GM18505 (cell line): ENCODE measurements around the gene EBLN1.

Source experiments
- ATAC-seq: cut with Tn5 transposase; IDR thresholded peaks from one replicate; pipeline ENCODE4 v1.9.1; 2021; ENCODE audit not compliant: unreplicated experiment
- POLR2A ChIP-seq: IDR thresholded peaks from 4 replicates; pipeline ENCODE4 v1.6.1; 2011; ENCODE audit warnings: borderline replicate concordance; ENCODE audit not compliant: insufficient read depth, insufficient read length; ENCODE audit errors: extremely low read depth

The EBLN1 gene

DNA sequence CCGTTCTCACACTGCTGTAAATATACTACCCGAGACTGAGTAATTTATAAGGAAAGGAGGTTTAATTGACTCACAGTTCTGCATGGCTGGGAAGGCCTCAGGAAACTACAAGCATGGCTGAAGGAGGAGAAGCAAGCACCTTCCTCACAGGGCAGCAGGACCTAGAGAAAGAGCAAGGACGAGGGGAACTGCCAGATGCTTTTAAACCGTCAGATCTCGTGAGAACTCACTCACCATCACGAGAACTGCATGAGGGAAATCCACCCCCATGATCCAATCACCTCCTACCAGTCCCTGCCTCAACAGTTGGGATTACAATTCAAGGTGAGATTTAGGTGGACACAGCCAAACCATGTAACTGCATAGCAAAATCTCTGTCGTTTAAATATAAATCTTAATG lies at the start of gene EBLN1:
EBLN1 (minus strand) TSS at position 174 of the 400 bp plus-strand sequence. CDS start 8,032 bp downstream, outside the sequence.
- no peak for TF ChIP-seq POLR2A
- ATAC-seq: no peak

DNA sequence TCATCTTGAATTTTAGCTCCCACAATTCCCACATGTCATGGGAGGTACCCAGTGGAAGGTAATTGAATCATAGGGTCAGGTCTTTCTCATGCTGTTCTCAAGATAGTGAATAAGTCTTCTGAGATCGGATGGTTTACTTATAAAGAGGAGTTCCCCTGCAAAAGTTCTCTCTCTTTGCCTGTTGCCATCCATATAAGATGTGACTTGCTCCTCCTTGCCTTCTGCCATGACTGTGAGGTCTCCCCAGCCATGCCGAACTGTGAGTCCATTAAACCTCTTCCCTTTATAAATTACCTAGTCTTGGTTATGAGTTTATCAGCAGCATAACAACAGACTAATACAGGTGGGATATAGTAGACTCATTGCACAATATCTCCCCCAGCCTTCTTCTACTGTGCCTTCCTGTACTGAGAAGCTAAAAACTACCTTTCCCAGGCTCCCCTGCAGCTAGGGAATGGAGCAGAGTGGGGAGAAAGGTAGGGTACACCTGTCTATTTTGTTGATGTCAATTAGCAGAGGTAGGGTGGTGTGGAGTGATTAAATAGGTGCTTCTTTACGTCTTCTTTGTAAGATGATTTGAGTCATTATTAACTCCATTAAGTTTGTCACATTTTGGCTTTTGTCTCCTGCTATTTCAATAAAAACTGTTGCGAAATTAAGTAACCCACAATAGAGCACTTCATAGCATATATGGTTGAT lies 48.2 kb upstream of the EBLN1 start:
- ATAC-seq: no peak
- TF ChIP-seq POLR2A: no peak

DNA sequence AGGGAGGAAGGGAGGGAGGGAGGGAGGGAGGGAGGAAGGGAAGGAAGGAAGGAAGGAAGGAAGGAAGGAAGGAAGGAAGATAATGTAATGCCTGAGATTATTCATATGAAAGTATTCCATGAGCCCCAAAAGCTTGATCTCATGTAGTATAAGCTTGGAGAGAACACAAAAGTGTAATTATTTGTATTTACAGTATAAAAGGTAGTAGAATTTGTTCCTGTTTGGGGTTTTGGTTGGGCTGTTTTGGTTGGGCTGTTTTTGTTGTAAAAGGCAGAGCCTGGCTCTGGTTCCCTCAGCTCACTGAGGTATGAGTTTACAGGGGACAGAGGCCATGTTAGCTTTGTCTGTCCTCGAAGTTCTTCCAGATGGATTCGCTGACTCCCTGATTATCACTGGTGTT lies 45.3 kb upstream of the EBLN1 start:
- ATAC-seq: no peak
- no peak for TF ChIP-seq POLR2A

DNA sequence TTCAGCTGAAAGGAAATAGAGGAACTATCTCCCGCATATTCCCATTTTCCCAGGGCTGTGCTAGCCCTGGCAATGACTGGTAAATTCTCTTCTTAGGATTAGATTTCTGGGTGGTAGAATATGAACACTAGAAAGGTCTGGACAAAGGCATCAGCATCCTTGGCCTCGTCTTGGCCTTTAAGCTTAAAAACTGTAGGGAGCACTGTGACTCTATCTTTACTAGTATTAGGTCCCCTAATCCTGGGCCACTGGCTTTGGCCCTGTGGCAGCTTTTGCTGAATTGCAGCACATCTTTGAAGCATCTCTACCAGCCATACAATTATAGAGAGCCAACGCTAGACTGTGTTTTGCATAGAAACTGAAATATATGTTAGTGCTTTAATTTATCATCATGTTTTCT lies 41.5 kb upstream of the EBLN1 start:
- no peak for ATAC-seq
- no peak for TF ChIP-seq POLR2A

DNA sequence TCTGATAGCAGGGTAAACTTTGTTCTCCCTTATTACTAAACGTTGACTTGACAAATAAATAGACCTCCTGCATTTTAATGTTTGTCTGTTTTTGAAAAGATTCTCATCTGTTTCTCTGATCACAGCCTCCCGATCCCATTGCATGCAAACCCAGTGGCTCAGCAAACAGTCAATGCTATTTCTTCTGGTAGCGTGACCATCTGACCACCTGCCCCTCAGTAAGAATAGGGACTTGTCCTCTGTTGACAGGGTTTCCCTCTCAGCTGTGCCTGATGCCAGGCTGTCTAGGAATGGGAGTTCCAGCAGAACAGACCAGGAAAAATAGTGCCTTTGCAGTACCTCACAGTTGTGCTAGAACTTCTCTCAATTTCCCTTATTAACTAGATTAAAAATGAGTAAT lies 40.7 kb upstream of the EBLN1 start:
- no peak for ATAC-seq
- TF ChIP-seq POLR2A: no peak

DNA sequence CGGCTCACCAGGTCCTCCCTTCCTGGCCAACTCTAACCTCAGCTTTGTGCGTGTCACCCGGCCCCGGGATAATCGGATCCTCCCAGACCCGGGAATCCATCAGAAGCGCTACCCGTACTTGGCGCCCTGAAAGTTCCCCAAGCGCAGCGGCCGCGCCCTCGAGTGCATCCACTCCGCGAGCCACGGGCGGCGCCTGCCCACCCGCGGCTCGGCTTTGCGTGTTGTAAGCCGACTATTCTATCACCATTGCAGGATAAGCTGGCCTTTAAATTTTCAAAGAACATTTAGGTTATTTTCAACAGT lies 35.7 kb upstream of the EBLN1 start:
- no peak for ATAC-seq

DNA sequence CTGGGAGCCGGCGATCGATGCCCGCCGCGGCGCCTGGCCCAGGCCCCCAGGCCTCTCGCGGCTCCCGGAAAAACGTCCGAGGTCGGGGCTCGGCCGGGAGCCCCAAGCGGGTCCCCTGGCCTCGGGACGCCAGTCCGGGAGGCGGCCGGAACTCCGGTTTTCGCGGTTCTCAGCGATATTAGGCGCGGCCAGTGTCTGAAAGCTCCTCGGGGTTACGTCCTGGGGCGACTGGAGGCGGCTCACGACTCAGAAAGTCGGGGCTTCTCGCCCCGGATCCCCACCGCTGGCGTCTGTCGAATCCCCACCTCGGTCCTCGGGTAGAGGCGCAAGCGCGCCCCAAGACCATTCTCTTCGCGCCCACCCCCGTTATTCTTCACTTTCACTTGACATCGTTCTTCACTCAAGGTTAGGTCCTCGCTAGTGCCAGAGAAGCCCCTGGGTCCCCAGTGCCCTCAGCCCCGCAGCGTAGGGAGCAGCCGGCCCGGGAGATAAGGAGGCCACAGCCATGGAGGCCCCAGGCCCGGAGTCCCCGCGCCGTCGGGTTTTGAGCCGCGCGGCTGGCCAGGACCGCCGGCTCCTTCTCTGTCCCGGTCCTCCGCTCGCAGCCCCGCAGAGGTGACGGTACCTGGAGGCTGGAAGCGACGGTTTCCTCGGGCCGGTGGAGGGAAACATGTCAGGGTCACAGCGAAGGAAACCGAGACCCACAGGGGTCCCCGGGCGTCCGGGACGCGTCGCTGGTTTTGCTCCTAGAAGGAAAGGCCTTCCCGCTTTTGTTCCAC lies 35.2 kb upstream of the EBLN1 start:
- ATAC-seq: peak; percentile 44

More for the DNA sequence above, 35.7 kb upstream of the EBLN1 start:
- no peak for TF ChIP-seq POLR2A

DNA sequence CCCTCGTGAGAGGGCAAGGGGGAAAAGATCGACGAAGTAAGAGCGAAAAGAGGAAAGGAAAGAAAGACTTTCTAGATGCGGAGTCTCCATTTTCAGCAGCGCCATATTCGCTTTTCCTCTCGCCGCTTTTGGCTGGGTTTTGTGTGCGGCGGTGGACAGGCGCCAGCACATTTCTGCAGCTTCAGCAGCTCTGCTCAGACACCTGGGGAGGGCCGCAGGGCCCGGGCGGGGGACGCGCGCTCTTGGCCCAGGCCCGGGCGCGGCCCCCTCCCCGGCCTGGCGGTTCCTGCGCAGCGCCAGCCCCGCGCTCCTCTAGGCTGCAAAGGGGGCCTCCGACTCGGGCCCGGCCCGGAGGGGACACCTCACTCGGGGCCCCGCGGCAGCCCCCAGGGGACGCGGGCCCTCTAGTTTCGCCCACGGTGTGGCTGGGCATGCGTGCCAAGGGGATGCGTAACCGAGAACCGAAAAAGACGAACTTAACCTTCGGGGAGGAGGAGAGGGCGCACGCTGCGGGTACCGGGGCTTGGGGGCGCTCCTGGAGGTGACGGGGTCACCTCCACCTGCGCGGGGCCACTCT lies 34.5 kb upstream of the EBLN1 start:
- TF ChIP-seq POLR2A: peak; percentile 68
- ATAC-seq: peak; percentile 49

More for the DNA sequence above, 35.2 kb upstream of the EBLN1 start:
- no peak for TF ChIP-seq POLR2A

DNA sequence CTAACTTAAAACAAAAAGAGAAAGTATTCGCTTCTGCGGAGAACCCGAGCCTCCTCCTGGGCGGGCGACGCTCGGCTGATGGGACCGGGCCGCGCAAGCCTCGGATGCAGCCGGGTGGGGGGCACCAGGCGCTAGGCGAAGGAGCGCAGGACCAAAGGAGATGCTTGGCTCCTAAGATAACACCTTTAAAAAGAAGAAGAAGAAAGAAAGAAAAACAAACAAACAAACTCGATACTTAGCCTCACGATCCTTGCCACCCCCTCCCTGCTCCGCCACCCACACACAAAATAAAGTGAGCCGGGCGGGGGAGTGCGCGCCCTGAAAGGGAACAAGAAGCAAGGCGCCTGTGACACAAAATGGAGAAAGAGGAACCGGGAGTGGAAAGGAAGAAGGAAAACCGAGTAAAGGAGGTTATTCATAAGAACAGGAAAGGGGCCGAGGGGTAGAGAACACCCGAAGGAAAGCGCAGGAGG lies 34.0 kb upstream of the EBLN1 start:
- peak; percentile 74 for TF ChIP-seq POLR2A
- peak; percentile 46 for ATAC-seq

DNA sequence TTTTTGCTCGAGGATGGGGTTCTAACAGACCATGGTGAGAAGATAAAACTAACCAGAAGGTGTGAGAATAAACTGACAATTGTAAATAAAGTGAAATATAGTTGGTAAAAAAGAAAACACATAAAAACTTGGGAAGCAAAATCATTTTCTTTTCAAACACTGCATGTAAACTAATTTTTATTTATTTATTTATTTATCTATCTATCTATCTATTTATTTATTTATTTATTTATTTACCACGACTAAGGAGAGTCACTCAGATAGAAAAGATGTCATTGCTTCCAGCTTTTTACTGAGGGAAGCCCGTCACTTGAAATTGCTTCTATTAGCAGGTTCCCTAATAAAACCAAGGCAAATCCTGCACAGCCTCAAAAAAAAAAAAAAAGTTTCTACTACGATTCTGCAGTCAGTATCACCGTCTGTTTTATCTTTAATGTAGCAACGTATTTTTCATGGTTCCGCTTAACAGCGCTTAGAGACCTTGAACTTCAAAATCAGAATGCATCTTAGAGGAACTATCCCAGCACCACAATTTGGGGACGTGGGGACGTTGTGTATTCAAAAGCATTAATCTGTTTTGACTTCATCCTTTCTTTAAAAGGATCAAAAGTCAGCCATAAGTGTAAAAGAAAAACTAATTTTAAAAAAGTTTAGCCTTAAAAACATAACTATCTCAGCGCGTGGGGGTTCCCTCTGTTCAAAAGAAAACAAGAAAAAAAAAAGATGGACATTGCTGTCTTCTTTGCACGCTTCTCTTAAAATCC lies 33.3 kb upstream of the EBLN1 start:
- TF ChIP-seq POLR2A: no peak
- no peak for ATAC-seq

DNA sequence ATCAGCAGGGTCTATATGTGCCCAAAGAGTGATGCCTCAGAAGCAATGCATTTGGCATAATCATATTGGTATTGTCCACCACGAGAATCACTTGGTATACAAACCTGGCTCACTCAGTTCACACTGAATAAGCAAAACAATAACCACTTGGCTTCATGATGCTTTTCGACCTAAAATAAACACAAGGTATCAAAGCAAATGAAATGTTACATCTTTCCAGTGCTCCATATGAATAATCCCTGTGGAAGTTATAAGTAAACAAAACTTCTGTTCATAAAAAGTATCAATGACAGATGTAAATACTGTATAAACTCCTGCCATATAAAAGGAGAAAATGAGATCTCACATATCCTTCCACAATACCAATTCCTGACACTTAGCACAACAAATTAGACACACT lies 29.8 kb upstream of the EBLN1 start:
- TF ChIP-seq POLR2A: no peak
- ATAC-seq: no peak

DNA sequence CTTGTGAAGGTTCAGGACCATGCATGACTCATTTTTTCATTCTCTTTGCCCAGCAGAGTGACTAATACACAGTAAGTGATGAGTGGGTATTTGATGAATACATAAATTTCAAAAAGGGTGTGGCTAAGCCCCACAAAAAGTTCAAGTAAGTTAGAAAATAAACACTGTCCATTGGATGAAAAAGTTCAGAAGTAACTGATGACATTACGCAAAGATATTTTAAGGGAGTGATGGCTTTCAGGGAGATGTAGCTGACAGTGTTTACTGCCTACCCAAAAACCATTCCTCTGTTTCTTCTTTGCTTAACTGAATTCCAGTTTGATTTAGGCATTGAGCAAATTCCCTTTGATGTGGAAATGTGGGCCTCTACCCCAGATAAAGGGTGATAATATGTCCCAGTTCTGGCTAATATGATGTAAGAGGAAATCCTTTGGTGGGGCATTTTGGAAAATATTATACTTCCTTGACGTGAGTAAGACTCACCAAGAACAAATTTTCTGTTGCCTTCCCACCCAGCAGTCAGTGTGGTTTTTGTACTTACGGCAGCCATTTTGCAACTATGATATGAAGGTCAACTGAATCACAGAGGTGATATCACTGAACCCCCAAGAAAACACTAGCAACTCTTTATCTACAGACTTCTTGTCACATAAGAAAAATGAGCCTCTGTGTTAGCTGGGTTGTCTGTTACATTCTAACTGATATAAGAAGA lies 29.0 kb upstream of the EBLN1 start:
- ATAC-seq: no peak
- TF ChIP-seq POLR2A: no peak

DNA sequence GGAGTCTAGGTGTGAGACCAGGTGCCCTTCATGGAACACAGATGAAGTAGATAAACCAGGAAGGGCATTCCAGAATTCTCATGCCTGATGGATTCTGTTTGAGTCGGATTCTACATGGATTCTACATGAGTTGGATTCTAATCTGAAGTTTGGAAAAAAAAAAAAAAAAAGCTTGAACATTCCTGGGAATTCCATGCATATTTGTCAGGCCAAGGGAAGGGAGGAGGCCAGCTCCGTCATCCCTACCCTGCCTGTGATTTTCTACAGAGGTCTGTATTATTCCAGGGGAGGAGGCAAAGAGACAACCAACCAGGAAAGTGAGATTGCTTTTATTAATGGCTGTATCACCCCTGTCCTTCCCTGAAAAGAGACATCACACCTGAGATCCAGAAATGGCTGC lies 27.8 kb upstream of the EBLN1 start:
- no peak for TF ChIP-seq POLR2A
- ATAC-seq: no peak
